ENCODE data around the gene C1orf167.
A peak's percentile ranks its signal among the peaks of the same experiment; 100 is the strongest.
"Not testable (repeated sequence)": the region's sequence is repeated elsewhere in the genome, so short reads cannot be mapped to it uniquely, and the experiment has no call there.

C1orf167 gene

GRCh38 chr1:11800391-11800755, 38.4 kb downstream of the C1orf167 start:
- no peak for DNase-seq (ENCODE audit: low spot score)

- DNase-seq (ENCODE audit: low spot score): peak; percentile 67
Observed at GRCh38 chr1:11800756-11801433, 38.9 kb downstream of the C1orf167 start.

DNA sequence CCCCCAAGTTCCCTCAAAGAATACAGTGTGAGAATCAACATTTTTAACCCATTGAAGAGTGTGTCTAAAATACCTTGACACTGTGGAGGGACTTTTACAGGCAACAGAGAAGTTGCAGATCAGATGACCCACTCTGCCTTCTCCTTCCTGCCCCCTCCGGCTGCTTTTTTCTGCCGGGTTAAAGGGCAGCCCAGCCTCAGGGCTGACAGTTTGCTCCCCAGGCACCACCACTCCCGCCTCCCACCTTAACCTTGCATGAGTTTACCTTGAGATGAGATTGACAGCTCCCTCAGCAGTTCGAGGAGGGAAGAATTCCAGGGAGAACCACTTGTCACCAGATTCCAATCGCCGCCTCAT, 40.6 kb downstream of the C1orf167 start:
- no peak for DNase-seq (ENCODE audit: low spot score)

DNA sequence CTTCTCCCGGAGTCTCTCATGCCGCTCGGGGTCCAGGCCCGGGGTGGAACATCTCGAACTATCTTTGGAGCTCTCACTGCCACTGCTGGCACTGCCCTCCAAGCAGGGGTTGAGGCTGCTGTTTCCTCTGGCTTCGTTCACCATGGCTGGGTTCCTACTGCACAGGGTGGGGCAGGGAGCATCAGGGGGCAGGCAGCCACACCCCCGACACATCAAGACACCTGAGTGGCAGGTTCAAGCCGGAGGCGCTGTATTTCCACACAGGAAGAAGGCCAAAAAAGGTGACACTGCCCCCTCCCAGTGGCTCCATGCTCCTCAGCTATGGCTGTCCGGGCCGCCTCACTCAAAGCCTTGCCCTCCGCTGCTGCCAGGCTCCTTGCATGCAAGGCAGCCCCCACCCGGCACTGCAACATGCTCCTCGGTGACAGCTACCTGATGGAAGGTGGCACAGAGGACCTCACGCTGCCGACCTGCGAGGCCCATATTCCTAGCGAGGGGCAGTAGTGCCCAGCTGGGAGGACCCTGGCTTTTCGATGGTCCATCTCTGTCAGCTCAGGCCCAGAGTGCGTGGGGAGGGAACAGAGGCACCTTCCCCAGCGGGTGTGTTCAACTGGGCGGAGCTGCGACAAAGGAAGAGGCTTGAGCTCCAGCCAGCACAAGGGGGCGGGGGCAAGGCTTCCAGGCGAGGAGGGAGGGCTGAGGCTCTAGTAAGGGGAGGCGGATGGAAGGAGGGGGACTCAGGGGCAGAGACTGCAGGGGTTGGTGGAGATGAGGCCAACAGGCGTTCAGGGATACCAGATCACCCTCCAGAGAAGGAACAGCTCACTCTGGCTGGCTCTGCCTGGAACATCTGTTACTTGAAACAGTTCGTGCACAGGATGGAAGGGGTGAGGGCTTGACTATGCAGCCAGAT, 41.2 kb downstream of the C1orf167 start:
- peak; percentile 31 for DNase-seq (ENCODE audit: low spot score)

DNA sequence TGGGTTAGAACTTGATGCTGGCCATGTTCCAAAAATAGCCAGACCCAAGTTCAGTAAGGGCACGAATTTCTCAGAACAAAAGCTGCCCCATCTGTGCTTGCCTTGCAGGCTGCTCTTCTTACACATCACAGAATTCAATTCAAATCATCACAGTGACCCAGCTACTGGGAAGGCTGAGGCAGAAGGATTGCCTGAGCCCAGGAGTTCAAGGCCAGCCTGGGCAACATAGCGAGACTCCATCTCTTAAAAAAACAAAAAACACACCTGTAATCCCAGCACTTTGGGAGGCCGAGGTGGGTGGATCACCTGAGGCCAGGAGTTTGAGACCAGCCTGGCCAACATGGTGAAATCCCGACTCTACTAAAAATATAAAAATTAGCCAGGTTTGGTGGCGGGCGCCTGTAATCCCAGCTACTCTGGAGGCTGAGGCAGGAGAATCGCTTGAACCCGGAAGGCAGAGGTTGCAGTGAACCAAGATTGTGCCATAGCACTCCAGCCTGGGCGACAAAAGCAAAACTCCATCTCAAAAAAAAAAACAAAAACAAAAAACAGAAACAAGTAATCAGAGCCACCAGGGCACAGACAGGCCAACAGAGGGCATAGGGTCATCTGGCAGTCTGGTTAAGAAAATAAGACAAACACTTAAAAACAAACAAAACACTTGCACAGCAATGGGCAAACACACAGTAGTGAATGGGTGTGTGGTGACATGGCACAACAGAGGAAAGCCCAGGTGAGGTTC, 42.1 kb downstream of the C1orf167 start:
- not testable (repeated sequence) for DNase-seq (ENCODE audit: low spot score)

DNA sequence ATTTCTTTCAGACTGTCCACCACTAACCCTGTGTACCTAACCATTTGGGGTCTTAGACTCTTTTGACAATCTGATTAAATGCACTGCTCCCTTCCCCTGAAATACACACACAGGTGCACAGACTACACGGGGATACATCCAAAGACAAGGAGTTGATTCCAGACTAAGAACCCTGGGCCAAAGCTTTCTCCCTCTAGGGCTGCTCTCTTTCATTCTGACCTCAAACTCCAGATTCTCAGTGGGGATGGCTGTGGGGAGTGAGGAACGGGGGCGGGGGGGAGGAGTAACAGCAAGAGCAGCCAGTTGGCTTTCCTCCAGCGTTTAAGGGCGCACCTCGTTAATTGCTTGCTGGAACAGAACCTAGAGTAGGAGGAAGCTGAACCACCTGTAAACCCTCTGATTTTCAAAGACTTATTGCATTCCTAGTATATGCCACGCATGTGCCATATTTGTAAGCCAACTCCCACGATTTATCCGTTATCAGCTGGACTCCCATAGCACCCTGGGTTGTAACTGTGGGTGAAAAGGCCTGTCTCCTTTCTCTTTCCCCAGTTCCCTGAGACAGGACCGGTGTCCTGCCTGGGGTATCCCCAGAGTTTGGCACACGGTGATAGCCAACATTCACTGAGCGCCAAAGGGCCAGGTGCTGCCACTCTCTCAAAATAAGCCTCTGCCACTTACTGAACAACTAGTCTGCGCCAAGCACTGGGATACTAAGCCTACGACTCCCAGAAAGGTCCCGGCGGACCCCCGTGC, 42.9 kb downstream of the C1orf167 start:
- DNase-seq (ENCODE audit: low spot score): peak; percentile 65

DNA sequence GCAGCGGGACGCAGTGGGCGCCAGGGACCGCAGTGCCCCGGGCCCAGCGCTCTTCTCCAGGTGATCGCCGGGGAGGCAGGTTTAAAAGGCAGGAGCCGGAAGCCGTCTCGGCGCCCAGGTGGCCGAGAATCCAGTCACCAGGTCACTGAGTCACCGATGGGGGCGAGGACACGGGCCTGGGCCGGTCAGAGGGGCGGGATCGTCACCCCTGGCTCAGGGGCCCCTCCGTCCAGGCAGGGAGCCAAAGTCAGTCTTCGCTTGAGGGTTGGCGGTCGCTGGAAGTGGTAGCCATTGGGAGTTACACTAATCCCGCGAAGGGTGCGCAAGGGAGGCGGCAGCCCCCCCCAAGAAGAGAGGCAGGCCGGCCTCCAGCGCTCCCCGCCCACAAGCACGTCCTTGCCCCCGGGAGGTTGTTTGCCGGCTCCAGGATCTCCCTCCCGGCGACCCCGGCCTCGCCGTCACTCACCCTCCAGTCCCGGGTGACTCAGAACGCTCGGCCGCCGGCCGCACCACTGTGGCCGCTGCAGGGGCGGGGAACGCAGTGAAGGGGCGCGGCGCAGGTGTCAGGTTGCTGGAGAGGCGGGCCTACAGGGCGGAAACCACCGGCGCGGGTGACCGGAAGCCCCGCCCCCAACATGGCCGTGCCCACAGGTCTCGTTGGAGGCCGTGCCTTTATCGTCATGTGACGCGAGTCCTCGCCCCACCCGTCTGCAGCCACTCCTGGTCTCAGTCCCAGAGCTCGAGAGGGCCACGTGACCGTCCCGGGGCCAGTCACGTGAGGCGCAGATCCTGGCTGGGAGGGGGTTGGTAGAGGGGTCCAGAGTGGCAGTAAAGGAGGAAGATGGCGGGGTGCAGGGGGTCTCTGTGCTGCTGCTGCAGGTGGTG, 43.7 kb downstream of the C1orf167 start, which contains the start of the genes CLCN6 and MTHFR:
CLCN6 (plus strand) TSS at position 770 of the 885 bp plus-strand sequence; CDS start at position 842, 72 bp downstream.
MTHFR (minus strand) TSS at position 543 of the 885 bp plus-strand sequence. CDS start 2,848 bp downstream, outside the sequence.
- peak; percentile 99 for DNase-seq (ENCODE audit: low spot score)

DNA sequence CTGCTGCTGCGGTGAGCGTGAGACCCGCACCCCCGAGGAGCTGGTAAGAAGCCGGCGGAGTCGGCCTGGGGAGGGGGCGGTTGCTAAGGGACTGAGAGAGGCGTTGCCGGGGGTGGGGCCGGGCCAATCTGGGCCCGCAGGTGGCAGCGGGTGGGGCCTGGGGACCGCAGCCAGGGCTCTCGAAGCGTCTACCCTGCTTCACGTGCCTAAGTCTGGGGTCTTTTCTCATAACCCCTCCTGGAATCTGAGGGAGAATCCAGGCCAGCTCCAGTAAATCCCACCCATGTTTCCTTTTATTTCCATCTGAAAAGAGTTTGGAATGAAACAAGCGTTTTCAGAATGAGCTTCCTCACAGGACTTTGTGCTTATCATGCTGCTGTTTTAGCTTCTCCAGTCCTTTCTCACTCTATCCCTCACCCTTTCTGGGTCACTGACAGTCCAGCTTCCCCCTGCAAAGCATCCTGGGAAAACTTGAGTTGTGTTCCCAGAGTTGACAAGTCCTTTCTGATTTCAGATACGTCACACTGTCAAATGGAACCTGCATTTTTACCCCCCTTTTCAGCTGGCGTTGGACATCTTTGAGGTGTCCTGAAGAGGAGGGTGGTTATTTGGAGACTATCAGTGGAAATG, 44.4 kb downstream of the C1orf167 start:
- DNase-seq (ENCODE audit: low spot score): peak; percentile 30

DNA sequence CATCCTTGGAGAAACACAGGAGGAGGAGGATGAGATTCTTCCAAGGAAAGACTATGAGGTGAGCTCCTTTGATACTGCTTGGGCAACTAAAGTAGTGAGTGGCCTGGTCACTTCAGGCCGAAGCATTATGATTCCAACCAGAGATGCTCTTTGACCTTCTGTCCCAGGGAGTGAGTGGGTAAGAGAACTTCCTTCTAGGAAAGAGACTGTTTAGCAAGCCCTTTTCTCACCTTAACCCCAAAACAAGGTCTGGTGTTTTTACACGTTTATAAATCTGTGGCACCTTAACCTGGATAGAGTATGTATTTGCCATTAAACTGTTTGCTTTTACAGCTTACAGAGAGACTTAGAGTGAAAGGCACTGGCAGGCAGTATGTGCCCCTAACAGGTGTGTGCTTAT, 45.1 kb downstream of the C1orf167 start:
- DNase-seq (ENCODE audit: low spot score): no peak

DNA sequence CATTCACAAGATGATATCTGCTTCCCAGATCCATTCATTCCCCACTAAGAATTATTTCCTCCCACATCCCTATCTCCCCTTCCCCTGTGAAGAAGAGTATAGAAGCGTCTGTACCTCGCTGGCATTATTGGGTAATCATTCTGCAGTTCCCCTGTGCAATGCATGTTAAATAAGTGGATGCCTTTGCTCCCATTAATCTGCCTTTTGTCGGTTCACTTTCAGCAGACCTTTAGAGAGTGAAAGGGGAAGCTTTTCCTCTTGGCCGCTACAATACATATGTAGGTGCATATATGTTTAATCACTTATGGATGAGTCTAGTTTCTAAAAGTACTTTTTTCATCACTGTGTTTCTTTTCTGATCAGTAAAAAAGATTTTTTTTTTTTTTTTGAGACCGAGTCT, 51.0 kb downstream of the C1orf167 start:
- DNase-seq (ENCODE audit: low spot score): no peak

DNA sequence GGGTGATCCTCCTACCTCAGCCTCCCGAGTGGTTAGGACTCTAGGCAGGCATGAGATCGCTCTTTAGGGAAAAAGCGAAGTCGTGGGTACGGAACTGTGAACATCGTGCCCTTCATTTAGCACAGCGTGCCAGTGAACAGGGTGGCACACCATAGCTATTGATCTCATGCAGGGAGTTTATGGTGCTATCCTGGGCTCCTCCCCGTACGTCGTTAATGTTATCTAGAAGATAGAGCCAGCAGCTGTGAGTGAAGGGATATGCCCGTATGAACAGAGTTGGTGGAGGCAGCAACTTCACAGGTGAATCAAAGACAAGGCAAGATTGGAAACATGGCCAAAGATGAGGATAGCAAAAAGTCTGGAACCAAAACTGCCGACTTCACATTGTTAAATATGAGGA, 55.2 kb downstream of the C1orf167 start:
- DNase-seq (ENCODE audit: low spot score): no peak

GRCh38 chr1:11822091-11822490, 60.1 kb downstream of the C1orf167 start:
- no peak for DNase-seq (ENCODE audit: low spot score)

GRCh38 chr1:11823366-11824137, 61.6 kb downstream of the C1orf167 start:
- DNase-seq (ENCODE audit: low spot score): no peak

DNA sequence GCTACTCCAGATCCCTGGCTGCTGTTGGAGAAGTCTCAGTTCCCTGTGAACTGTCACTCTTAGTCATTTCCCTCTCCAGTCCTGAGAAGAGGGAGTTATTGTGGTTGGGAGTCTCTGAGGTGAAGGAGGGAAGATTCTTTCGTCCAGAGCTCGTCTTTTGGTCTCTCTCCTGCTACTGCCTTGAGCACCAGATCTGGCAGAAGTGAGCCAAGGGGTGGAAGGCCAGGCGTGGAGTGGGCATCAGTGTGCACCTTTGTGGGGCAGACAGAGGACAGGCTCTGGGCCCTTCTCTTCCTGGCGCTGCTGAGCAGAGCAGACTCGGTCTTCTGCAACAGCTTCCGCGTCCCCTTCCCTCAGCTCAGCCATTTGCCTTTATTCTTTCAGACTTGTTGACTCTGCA, 63.1 kb downstream of the C1orf167 start:
- no peak for DNase-seq (ENCODE audit: low spot score)

GRCh38 chr1:11826946-11827345, 65.0 kb downstream of the C1orf167 start:
- no peak for DNase-seq (ENCODE audit: low spot score)

DNA sequence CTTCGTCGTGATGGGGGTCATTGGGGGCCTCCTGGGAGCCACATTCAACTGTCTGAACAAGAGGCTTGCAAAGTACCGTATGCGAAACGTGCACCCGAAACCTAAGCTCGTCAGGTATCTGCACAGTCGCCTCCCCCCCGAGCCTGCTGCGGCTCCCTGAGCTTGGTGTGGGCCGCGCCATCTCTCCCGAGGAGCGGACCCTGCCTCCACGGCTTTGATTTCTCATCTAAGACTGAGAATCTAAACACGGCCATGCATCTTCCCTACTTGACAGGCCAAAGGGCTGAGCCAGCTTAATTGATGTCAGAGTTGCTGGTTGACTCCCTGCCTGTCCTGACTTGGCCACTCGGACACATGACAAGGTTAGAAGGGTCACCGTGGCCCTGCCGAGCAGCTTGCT, 66.5 kb downstream of the C1orf167 start:
- no peak for DNase-seq (ENCODE audit: low spot score)

DNA sequence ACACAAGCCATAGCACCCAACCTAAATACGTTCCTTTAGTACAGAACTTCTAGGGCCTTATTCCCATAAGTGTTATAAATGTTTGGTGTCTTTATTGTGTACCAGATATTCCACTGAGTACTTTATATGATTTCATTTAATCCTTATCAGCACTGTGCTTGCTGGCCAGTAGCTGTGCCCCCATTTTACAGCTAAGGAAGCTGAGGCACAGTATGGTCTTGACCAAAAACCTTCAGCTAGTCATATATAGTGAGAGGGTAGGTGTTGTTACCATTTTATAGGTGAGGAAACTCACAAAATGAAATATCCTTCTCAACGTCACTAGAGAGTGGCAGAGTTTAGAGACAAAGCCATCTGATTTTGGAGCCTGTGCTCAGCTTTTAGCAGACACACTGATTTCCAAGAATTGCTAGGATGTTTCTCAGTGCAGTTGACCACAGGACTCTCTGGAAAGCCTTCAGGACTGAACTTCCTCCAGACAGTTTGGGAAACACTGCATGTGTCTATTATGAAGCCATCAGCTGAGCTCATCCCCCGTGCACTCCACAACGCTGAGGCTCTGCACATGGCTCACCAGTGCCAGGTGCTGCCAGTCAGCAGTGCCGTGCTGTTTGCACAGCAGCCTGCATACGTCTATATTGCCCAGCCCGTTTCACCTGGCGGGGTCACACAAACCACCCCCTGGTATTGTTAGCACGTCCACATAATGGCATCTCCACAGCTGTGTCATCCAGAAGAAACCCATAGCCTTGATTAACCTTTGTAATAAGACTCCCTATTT, 70.1 kb downstream of the C1orf167 start:
- no peak for DNase-seq (ENCODE audit: low spot score)

- DNase-seq (ENCODE audit: low spot score): no peak
Observed at GRCh38 chr1:11833497-11833896, 71.5 kb downstream of the C1orf167 start.

DNA sequence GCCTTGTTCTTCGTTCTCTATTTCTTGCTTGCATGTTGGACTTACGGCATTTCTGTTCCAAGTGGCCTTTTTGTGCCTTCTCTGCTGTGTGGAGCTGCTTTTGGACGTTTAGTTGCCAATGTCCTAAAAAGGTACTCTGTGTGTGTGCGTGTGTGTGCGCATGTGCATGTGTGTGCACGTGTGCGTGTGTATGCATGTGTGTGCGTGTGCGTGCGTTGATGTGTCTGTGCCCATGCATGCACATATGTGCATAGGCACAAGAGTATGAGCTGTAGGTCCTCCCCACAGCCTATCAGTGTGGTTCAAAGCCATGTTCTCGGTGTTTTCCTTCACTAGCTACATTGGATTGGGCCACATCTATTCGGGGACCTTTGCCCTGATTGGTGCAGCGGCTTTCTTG, 71.9 kb downstream of the C1orf167 start:
- no peak for DNase-seq (ENCODE audit: low spot score)
